SJCRH30 (cell line): ENCODE data around the gene MTAP. TPM values are rescaled to one million over a fixed set of nuclear protein-coding genes. Genes with fewer than 3 reads are reported as not detected.

Source experiments
- DNase-seq, 2 experiments: peaks; one replicate each; pipeline ENCODE4 v3.0.0-alpha.2; 2015 to 2020
- H3K27ac ChIP-seq: fragments of 250-450 bp; sonication (Bioruptor Pico); 2 replicates; pipeline ENCODE4 v1.5.1; 2020; ENCODE audit warnings: mild to moderate bottlenecking, moderate library complexity
- H3K27me3 ChIP-seq: fragments of 250-450 bp; sonication (Bioruptor Pico); 2 replicates; pipeline ENCODE4 v1.5.1; 2020; ENCODE audit warnings: mild to moderate bottlenecking, moderate library complexity
- H3K36me3 ChIP-seq: fragments of 250-450 bp; sonication (Bioruptor Pico); 2 replicates; pipeline ENCODE4 v1.5.1; 2020; ENCODE audit warnings: mild to moderate bottlenecking, moderate library complexity
- H3K4me1 ChIP-seq: fragments of 250-450 bp; sonication (Bioruptor Pico); 2 replicates; pipeline ENCODE4 v1.5.1; 2020; ENCODE audit warnings: mild to moderate bottlenecking, moderate library complexity
- H3K4me3 ChIP-seq: fragments of 250-450 bp; sonication (Bioruptor Pico); 2 replicates; pipeline ENCODE4 v1.5.1; 2020; ENCODE audit warnings: mild to moderate bottlenecking, moderate library complexity
- H3K9me3 ChIP-seq: fragments of 250-450 bp; sonication (Bioruptor Pico); replicated peaks from 2 replicates; pipeline ENCODE4 v1.5.1; 2020; ENCODE audit warnings: mild to moderate bottlenecking, moderate library complexity
- total RNA-seq: library from RNA; depleted of rRNA; stranded (reverse); fragments of >200 nt; shearing (Covaris generic); gene quantifications from 2 replicates; pipeline ENCODE4 v1.2.3, GENCODE V29; 2014

MTAP gene
- total RNA-seq, 1 experiment from 2014 or later = 53.1 TPM

- Histone ChIP-seq H3K9me3 (no peaks in the 10 kb centered on the region), H3K27ac (no peak overlapping the region), H3K27me3 (peaks cover 3% of the 10 kb centered on the region; the same call in 1 of the 2 replicates), H3K4me1 (no peaks in the 10 kb centered on the region), H3K4me3 (no peak overlapping the region), H3K36me3 (no peaks in the 10 kb centered on the region)
- peak; percentile 55 to 87 for DNase-seq
Observed at GRCh38 chr9:21789541-21790037, 12.8 kb upstream of the MTAP start.

- no peak for DNase-seq
- H3K27me3 ChIP-seq = no peaks in the 10 kb centered on the region; the same call in 1 of the 2 replicates
- no peaks in the 10 kb centered on the region for H3K36me3 ChIP-seq
- H3K4me1 ChIP-seq = no peaks in the 10 kb centered on the region
- H3K27ac ChIP-seq = no peak overlapping the region
- no peak overlapping the region for H3K4me3 ChIP-seq
- H3K9me3 ChIP-seq = no peaks in the 10 kb centered on the region
Observed at GRCh38 chr9:21795483-21795882, 7.0 kb upstream of the MTAP start.

DNA sequence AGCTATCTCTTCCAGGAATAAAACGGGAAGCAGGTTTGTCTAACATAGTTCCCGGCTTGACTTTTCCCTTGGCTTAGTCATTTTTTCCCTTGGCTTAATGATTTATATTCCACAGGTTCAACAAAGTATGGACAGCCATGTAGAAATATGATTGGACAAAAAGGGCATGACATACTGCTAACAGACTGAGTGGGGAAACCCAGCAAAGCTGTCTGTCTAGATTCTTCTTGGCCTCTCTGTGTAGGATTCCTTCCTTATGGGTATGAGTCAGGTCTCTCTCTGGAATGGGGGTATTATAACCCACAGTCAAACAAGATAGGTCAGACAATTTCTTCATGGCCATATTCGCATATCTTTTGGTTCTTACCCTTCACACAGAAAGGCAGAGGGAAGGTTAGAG is 5.7 kb upstream of the MTAP start:
- Histone ChIP-seq H3K4me3 (no peak overlapping the region), H3K27ac (no peak overlapping the region), H3K36me3 (no peaks in the 10 kb centered on the region), H3K9me3 (no peaks in the 10 kb centered on the region), H3K27me3 (no peaks in the 10 kb centered on the region; the same call in 1 of the 2 replicates), H3K4me1 (no peaks in the 10 kb centered on the region)
- DNase-seq = no peak

GRCh38 chr9:21800931-21801682 is 1.3 kb upstream of the MTAP start:
- Histone ChIP-seq H3K4me3 (peak overlapping the region; percentile 98), H3K9me3 (no peaks in the 10 kb centered on the region), H3K4me1 (no peaks in the 10 kb centered on the region), H3K27me3 (no peaks in the 10 kb centered on the region), H3K27ac (no peak overlapping the region), H3K36me3 (peaks cover 12% of the 10 kb centered on the region; the same call in 1 of the 2 replicates)
- no peak for DNase-seq

- DNase-seq = peak; percentile 75 to 79
- H3K27me3 ChIP-seq = no peaks in the 10 kb centered on the region
- no peaks in the 10 kb centered on the region for H3K4me1 ChIP-seq
- no peaks in the 10 kb centered on the region for H3K9me3 ChIP-seq
- H3K36me3 ChIP-seq = peaks cover 13% of the 10 kb centered on the region; the same call in 1 of the 2 replicates
- peak overlapping the region; percentile 98 for H3K4me3 ChIP-seq
- H3K27ac ChIP-seq = peak overlapping the region; percentile 86
Observed at GRCh38 chr9:21801683-21802417, 586 bp upstream of the MTAP start.

DNA sequence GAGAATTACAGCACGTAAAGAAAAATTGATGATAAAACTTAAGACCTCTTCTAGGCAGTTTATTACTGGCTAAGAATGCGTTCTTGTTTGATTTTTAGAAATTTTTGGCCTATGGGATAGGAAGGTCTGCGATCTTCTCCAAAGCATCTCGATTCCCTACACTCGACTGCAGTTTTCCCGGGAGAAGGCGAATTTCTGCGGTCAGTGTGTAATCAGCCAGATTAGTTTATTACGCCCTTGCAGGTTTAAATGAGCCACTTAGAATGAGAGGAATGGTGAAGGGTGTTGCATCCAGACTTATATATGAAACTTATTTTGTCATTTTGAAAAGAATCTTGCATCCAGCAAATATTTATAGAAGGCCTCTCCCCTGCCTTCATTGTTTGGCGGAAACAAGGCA is 1.2 kb downstream of the MTAP start:
- Histone ChIP-seq H3K27me3 (no peaks in the 10 kb centered on the region), H3K4me1 (no peaks in the 10 kb centered on the region), H3K27ac (peak overlapping the region; percentile 86), H3K9me3 (no peaks in the 10 kb centered on the region), H3K36me3 (peaks cover 27% of the 10 kb centered on the region), H3K4me3 (peak overlapping the region; percentile 98)
- peak in 1 of 2 experiments; percentile 13 for DNase-seq

- H3K27me3 ChIP-seq = no peaks in the 10 kb centered on the region
- peaks cover 32% of the 10 kb centered on the region for H3K36me3 ChIP-seq
- H3K4me3 ChIP-seq = peak overlapping the region; percentile 98
- no peak overlapping the region for H3K27ac ChIP-seq
- DNase-seq = no peak
- H3K9me3 ChIP-seq = no peaks in the 10 kb centered on the region
- H3K4me1 ChIP-seq = no peaks in the 10 kb centered on the region
Observed at GRCh38 chr9:21804331-21804730, 1.9 kb downstream of the MTAP start.

- Histone ChIP-seq H3K36me3 (peaks cover 33% of the 10 kb centered on the region), H3K9me3 (no peaks in the 10 kb centered on the region), H3K27ac (no peak overlapping the region), H3K27me3 (no peaks in the 10 kb centered on the region), H3K4me3 (no peak overlapping the region), H3K4me1 (no peaks in the 10 kb centered on the region)
- DNase-seq = no peak
Observed at GRCh38 chr9:21804791-21805190, 2.4 kb downstream of the MTAP start.

DNA sequence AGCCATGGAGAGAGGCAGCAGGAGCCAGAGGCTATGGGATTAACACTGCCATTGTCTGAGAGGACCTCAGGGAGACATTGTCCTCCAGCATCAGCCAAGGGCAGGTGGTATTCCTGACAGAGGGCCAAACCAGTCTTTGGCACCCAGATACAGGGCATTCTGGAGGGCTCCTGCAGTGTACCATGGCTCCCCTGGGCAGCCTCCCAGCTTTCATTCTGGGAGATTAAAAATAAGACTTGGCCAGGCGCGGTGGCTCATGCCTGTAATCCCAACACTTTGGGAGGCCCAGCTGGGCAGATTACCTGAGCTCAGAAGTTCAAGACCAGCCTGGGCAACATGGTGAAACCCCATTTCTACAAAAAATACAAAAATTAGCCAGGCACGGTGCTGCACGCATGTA is 4.2 kb downstream of the MTAP start:
- Histone ChIP-seq H3K9me3 (no peaks in the 10 kb centered on the region), H3K27ac (no peak overlapping the region), H3K4me3 (no peak overlapping the region), H3K36me3 (peaks cover 42% of the 10 kb centered on the region), H3K4me1 (no peaks in the 10 kb centered on the region), H3K27me3 (no peaks in the 10 kb centered on the region)
- DNase-seq = no peak

GRCh38 chr9:21810388-21810787 is 8.0 kb downstream of the MTAP start:
- no peak overlapping the region for H3K27ac ChIP-seq
- H3K27me3 ChIP-seq = no peaks in the 10 kb centered on the region
- H3K4me1 ChIP-seq = no peaks in the 10 kb centered on the region
- no peaks in the 10 kb centered on the region for H3K9me3 ChIP-seq
- DNase-seq = peak in 1 of 2 experiments; percentile 24
- no peak overlapping the region for H3K4me3 ChIP-seq
- peaks cover 34% of the 10 kb centered on the region for H3K36me3 ChIP-seq

DNA sequence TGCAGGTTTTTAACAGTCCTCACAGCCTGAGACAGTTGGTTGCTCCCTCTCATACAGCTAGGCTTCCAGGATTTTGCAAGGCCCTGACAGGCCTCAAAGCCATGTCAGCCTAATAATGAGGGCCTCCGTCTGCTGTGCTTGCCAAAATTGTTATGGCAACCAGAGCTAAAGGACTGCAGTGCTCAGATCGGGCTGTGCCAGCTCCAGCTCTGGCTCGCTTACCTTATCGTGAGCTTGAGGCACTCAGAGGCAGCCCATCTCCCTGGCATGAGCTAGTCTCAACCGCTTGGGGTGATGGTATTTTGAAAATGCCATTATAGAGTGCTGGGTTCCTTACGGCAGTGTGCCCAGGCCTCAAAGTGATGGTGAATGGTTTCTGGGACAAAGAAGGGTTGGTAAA is 8.4 kb downstream of the MTAP start:
- H3K36me3 ChIP-seq = peaks cover 37% of the 10 kb centered on the region
- no peaks in the 10 kb centered on the region for H3K27me3 ChIP-seq
- no peak for DNase-seq
- H3K4me3 ChIP-seq = no peak overlapping the region
- no peaks in the 10 kb centered on the region for H3K4me1 ChIP-seq
- H3K27ac ChIP-seq = no peak overlapping the region
- no peaks in the 10 kb centered on the region for H3K9me3 ChIP-seq

DNA sequence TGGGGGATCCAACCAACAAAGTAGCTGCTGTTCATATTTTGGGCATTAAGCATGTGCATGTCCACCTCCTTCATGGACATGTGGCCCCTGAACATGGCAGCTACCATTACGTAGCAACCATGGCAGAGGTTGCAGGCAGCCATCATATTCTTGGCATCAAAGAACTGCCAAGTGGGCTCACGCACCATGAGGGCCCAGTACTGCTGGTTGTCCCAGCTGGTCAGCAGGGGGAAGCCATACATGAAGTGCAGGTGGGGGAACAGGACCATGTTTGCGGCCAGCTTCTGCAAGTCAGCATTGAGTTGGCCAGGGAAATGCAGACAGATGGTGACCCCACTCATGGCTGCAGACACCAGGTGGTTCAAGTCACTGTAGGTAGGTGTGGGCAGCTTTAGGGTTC is 9.5 kb downstream of the MTAP start:
- Histone ChIP-seq H3K27me3 (no peaks in the 10 kb centered on the region), H3K4me3 (no peak overlapping the region), H3K4me1 (no peaks in the 10 kb centered on the region), H3K36me3 (peaks cover 45% of the 10 kb centered on the region), H3K27ac (no peak overlapping the region), H3K9me3 (no peaks in the 10 kb centered on the region)
- no peak for DNase-seq

- DNase-seq = no peak
- Histone ChIP-seq H3K27me3 (no peaks in the 10 kb centered on the region), H3K27ac (no peak overlapping the region)
Observed at GRCh38 chr9:21812415-21812814, 10.0 kb downstream of the MTAP start.

GRCh38 chr9:21812946-21813568 is 10.6 kb downstream of the MTAP start:
- peak; percentile 58 to 82 for DNase-seq
- Histone ChIP-seq H3K4me1 (no peaks in the 10 kb centered on the region), H3K9me3 (no peaks in the 10 kb centered on the region), H3K4me3 (no peak overlapping the region), H3K27ac (no peak overlapping the region), H3K36me3 (peaks cover 48% of the 10 kb centered on the region), H3K27me3 (no peaks in the 10 kb centered on the region)

More at GRCh38 chr9:21812415-21812814, 10.0 kb downstream of the MTAP start:
- Histone ChIP-seq H3K4me1 (no peaks in the 10 kb centered on the region), H3K9me3 (no peaks in the 10 kb centered on the region), H3K36me3 (peaks cover 45% of the 10 kb centered on the region), H3K4me3 (no peak overlapping the region)
